ENCODE measurements around the gene KAT6B.

Gene KAT6B

GRCh38 chr10:75019370-75019769 is 193.0 kb downstream of the KAT6B start:
- DNase-seq, result no peak

GRCh38 chr10:75020168-75020567 is 193.8 kb downstream of the KAT6B start:
- DNase-seq, result no peak

DNA sequence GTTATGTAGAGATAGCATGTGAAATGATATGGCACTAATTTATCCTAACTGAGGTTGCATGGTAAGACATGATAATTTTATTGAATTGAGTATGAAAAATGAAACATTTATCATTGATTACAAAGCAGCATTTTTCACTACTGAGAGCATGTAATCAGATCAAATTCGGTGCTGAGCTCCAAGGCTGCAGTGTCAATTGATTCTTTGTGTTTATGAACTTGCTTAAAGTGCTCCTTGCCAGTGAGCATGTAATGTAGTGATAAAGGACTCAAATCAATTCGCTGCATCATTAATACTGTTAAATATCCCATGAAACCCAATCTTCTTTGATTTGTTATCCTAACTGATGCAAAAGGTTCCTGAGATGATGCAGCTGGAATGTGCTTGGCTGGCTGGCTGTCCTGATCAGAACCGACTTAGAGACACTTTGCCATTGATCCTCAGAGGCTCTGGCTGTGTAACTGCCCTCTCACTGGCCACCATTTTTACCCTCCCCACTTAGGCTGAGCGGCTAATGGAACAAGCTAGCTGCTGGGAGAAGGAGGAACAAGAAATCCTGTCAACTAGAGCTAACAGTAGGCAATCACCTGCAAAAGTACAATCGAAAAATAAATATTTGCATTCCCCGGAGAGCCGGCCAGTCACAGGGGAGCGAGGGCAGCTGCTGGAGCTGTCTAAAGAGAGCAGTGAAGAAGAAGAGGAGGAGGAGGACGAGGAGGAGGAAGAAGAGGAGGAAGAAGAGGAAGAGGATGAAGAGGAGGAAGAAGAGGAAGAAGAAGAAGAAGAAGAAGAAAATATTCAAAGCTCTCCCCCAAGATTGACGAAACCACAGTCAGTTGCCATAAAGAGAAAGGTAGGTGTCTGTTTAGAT is 195.2 kb downstream of the KAT6B start:
- DNase-seq, result no peak

GRCh38 chr10:75023074-75023473 is 196.7 kb downstream of the KAT6B start:
- no peak for DNase-seq

DNA sequence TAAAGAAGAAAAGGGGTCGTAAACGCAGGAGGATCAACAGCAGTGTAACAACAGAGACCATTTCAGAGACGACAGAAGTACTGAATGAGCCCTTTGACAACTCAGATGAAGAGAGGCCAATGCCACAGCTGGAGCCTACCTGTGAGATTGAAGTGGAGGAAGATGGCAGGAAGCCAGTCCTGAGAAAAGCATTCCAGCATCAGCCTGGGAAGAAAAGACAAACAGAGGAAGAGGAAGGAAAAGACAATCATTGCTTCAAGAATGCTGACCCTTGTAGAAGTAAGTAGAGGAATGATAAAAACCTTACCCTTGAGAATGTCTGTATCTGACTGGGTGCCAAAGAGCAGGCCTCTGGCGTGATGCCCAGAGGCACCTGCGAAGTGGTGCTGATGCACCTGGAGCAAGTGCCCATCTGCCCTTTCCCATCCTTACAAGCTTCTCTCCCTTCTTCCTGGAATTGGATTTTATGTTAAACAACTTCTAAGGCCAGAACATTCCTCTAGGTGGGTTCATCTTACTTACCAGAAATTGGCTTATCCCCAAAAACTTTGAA is 198.6 kb downstream of the KAT6B start:
- peak; percentile 72 for DNase-seq

GRCh38 chr10:75028049-75028448 is 201.6 kb downstream of the KAT6B start:
- DNase-seq, result no peak

DNA sequence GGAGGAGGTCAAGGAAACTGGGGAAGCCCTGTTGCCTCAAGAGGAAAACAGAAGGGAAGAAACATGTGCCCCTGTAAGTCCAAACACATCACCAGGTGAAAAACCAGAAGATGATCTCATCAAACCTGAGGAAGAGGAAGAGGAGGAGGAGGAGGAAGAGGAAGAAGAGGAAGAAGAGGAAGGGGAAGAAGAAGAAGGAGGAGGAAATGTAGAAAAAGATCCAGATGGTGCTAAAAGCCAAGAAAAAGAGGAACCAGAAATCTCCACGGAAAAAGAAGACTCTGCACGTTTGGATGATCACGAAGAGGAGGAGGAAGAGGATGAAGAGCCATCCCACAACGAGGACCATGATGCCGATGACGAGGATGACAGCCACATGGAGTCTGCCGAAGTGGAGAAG is 202.3 kb downstream of the KAT6B start:
- no peak for DNase-seq

DNA sequence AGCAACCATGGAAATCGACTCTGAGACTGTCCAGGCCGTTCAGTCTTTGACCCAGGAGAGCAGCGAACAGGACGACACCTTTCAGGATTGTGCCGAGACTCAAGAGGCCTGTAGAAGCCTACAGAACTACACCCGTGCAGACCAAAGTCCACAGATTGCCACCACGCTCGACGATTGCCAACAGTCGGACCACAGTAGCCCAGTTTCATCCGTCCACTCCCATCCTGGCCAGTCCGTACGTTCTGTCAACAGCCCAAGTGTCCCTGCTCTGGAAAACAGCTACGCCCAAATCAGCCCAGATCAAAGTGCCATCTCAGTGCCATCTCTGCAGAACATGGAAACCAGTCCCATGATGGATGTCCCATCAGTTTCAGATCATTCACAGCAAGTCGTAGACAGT is 203.0 kb downstream of the KAT6B start:
- DNase-seq, result no peak

- DNase-seq, result no peak
Observed at GRCh38 chr10:75029857-75030256, 203.5 kb downstream of the KAT6B start.

DNA sequence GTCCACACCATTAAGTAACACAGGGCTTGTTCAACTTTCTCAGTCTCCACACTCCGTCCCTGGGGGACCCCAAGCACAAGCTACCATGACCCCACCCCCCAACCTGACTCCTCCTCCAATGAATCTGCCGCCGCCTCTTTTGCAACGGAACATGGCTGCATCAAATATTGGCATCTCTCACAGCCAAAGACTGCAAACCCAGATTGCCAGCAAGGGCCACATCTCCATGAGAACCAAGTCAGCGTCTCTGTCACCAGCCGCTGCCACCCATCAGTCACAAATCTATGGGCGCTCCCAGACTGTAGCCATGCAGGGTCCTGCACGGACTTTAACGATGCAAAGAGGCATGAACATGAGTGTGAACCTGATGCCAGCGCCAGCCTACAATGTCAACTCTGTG is 204.0 kb downstream of the KAT6B start:
- no peak for DNase-seq

DNA sequence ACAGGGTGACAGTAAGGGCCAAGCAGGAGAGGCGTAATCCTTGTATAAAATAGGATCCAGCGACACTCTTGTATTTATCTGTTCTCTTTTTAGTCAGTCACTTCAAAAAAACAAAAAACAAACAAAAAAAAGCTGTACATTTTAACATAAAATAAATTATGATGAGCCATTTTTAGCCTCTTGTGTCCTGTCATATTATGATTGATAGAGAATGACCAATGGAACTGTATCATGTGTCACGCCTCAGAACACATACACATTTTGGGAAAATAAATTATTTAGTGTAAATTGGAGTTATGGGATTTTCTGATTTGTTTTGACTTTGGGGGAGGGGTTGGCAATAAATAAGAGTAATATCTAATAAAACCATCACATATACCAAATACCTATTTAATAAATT is 205.7 kb downstream of the KAT6B start:
- DNase-seq, result no peak

DNA sequence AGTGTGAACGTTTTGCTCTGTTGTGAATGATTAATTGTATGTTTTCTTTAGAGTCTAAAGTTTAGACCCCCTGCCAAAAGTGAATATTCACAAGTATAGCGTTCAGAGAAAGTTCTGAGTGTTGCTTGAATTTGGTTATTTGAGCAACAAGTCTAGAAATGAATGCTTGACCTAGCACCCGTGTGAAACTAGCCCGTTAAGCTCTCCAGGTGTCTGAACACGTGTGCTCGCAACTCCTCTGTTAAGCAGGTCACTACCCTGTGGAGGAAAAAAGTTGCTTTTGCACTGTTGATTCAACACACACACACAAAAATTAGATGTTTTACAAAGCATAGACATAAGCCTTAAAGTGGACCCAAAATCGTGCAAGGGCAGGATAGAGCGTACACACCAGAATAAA is 206.4 kb downstream of the KAT6B start:
- no peak for DNase-seq

DNA sequence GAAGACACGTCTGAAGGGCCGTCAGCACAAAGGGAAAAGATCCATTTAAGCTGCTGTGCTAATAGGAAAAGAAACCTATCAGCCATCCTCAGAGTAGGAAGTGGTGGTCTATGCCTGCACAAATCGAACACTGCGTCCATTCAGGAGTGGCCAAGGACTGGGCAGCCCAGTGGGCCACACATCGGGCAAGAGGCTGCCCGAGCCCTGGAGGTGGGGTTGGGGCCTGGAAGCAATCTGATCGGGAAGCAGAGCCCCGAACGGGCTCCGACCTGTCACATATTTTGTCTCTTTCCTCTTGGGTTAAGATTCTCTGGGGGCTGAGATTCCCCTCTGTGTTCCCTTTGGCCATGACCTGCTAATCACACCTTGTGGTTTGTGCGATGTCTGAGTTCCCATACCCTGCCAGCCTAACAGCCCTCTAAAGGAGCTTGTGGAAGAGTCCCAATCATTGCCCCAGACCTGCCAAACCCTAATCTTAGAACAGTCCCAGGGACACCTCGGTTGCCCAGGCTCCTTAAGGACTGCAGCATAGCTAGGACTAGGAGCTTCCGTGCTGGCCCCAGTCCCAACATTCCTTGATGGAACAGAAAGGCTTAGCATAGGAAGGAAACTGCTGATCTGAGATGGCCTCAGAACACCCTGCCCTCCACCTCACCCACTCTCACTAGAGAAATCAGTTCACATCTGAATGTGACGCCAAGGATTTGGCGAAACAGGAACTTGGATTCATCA is 207.2 kb downstream of the KAT6B start:
- DNase-seq, result no peak

DNA sequence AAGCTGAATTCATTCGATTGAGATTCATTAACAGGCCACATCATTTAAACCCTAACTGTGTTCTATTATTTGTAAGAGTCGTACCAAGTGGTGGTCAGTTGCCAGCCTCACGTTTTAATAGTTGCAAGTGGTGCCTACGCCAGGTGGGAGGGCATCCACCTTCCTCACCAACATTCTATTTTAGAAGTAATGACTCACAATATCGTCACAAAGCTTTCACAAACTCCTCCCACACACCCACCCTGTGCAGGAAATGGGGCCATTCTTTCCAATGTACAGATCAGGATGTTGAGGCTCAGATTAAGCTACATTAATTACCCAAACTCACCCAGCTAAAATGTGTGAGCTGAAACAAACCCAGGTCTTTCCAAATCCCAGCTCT is 207.7 kb downstream of the KAT6B start:
- no peak for DNase-seq

GRCh38 chr10:75034714-75035258 is 208.4 kb downstream of the KAT6B start:
- DNase-seq, result no peak

GRCh38 chr10:75035975-75036708 is 209.7 kb downstream of the KAT6B start:
- DNase-seq, result no peak

DNA sequence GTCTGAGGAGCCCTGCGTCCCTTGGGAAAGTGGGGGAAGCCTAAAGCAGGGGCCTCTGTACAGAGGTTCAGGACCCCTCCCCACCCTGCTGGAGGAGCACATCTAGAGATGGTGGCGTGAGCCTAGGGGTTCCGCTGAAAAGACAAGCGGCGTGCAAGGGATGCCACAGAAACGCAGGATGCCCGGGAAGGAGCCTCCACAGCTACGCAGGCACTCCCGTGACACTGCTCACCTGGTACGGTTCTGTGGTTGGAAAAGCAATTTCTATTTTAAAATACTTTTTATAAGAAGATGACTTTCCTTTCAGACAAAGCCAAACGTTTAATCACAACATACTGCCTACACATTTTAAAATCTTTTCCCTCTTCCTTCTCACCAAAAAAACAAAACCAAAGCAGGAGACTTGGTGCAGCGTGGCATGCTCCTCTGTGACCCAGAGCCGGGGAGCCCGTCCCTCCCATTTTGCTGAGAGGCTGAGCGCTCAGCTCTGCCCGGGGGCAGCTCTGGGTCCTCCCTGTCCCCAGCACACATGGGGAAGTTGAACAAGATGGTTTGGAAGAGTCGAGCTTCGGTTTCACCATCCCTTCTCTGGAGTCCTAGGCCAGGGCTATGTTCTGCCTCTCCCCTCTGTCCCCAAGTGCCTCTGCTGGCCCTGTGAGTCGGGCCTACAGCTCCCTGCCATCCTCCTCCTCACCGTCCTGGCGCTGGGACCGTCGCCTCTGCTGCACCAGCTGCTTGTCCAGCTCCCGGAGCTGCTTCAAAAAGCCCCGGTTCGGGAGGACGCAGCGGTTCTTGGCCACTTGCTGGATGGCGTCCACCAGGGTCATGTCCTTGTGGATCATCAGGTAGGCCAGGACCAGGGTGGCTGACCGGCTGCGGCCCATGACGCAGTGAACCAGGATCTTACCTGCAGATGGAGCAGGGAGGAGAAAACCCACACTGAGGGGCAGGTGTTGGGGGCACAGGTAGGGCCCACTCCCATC is 211.1 kb downstream of the KAT6B start:
- no peak for DNase-seq

- no peak for DNase-seq
Observed at GRCh38 chr10:75038335-75038734, 211.9 kb downstream of the KAT6B start.

DNA sequence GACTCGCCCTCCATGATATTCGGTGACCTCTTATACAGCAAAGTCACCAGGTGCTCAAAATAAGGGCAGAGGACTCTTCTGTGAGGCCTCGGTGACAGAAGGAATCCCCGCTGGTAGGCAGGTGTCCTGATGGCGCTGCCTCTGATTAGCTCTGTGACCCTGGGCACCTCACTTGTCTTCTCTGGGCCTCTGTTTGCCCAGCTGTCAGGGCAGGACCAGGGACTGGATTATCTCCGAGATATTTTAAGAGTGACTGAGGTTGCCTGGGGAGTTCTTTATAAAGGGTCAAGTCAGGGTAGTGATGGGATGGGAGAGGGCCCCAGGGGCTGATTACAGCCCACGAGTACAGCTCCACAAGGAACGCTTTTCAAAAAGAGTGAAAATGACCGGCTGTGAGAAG is 214.2 kb downstream of the KAT6B start:
- no peak for DNase-seq

- DNase-seq, result no peak
Observed at GRCh38 chr10:75042292-75042974, 216.0 kb downstream of the KAT6B start.

All from RPMI8226 (cell line).